ENCODE measurements around the gene PCDHGB3.

The PCDHGB3 gene

GRCh38 chr5:141419074-141419880 is 49.2 kb downstream of the PCDHGB3 start:
- no peak for DNase-seq (ENCODE audit: low spot score)

DNA sequence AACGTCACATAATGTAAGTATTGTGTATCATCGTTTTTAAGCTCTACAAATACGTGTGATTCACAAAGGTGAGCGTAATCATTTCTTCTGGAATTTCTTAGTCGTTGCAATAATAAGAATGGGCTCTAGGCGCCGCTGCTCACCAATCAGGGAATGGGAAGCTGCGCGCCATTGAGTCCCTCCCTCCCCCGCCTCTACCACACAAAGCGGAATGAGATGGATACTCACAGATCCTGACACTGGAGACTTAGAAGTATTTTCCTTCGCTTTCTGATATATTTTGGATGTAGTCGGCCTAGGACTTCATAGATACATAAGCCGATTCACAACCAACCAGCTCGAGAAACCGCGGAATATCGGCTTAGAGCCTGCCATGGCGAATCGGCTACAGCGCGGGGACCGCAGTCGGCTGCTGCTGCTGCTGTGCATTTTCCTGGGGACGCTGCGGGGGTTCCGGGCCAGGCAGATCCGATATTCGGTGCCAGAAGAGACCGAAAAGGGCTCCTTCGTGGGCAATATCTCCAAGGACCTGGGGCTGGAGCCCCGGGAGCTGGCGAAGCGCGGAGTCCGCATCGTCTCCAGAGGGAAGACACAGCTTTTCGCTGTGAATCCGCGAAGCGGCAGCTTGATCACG is 50.9 kb downstream of the PCDHGB3 start, which contains the start of gene PCDHGA11:
Gene PCDHGA11 (plus strand): TSS at position 197 of the 634 bp plus-strand sequence. CDS start 177 bp downstream, at position 374.
- DNase-seq (ENCODE audit: low spot score) = no peak

GRCh38 chr5:141421489-141421855 is 51.4 kb downstream of the PCDHGB3 start:
- no peak for DNase-seq (ENCODE audit: low spot score)

All from hepatic stellate cell (primary cell).